WTC11 (cell line): ENCODE results near the gene BABAM2. TPM values are rescaled to one million over a fixed set of nuclear protein-coding genes. Genes with fewer than 3 reads are reported as not detected.

Experiments used
- ATAC-seq: fragments of 200-7000 bp; cut with Tn5 transposase; 2 replicates; pipeline ENCODE4 v1.10.0; 2021; ENCODE audit warnings: mild to moderate bottlenecking, moderate library complexity
- CTCF ChIA-PET: fragments of 300-600 bp; sonication (Branson Sonifier 250); formaldehyde crosslinking; loops from one replicate; lab custom pipeline; 2021; ENCODE audit warnings: antibody characterized with exemption; lab: Charles Lee
- POLR2A ChIA-PET: fragments of 350-600 bp; sonication (Branson Sonifier 250); formaldehyde crosslinking; loops from one replicate; lab custom pipeline; 2021; ENCODE audit warnings: antibody characterized with exemption; lab: Charles Lee
- DNase-seq: peaks from one replicate; pipeline ENCODE4 v3.0.0; 2021; ENCODE audit warnings: low spot score
- H3K27ac Mint-ChIP-seq: 2 replicates; pipeline ENCODE4 v1.8.0; 2021; ENCODE audit warnings: mixed read lengths
- H3K27me3 Mint-ChIP-seq: 2 replicates; pipeline ENCODE4 v1.8.0; 2021; ENCODE audit warnings: low read depth, mild to moderate bottlenecking, moderate library complexity, mixed read lengths
- H3K36me3 Mint-ChIP-seq: 2 replicates; pipeline ENCODE4 v1.8.0; 2021; ENCODE audit warnings: mixed read lengths
- H3K4me1 Mint-ChIP-seq: 2 replicates; pipeline ENCODE4 v1.8.0; 2022; ENCODE audit warnings: mixed read lengths
- H3K4me3 Mint-ChIP-seq: 2 replicates; pipeline ENCODE4 v1.8.0; 2021; ENCODE audit warnings: mild to moderate bottlenecking, moderate library complexity, mixed read lengths
- H3K9me3 Mint-ChIP-seq: 2 replicates; pipeline ENCODE4 v1.8.0; 2021; ENCODE audit warnings: mixed read lengths
- AFF4 ChIP-seq: sonication (generic); formaldehyde crosslinking; IDR thresholded peaks from 2 replicates; pipeline ENCODE4 v1.8.1; 2023; ENCODE audit warnings: mild to moderate bottlenecking, missing genetic modification reagents, borderline replicate concordance
- AR ChIP-seq: fragments of 250-450 bp; sonication (Bioruptor Pico); IDR thresholded peaks from 2 replicates; pipeline ENCODE4 v1.9.0; 2021; ENCODE audit warnings: mild to moderate bottlenecking
- ATF1 ChIP-seq: sonication (generic); formaldehyde crosslinking; IDR thresholded peaks from 2 replicates; pipeline ENCODE4 v1.8.1; 2023; ENCODE audit warnings: mild to moderate bottlenecking, moderate library complexity, missing genetic modification reagents
- ATF6 ChIP-seq: sonication (generic); formaldehyde crosslinking; IDR thresholded peaks from 2 replicates; pipeline ENCODE4 v1.8.1; 2023; ENCODE audit warnings: mild to moderate bottlenecking, missing genetic modification reagents
- CREB1 ChIP-seq: sonication (generic); formaldehyde crosslinking; IDR thresholded peaks from 2 replicates; pipeline ENCODE4 v1.8.0; 2023; ENCODE audit warnings: mild to moderate bottlenecking, missing genetic modification reagents
- EMX1 ChIP-seq: fragments of 250-450 bp; sonication (Bioruptor Pico); IDR thresholded peaks from 2 replicates; pipeline ENCODE4 v1.8.0; 2021; ENCODE audit warnings: mild to moderate bottlenecking
- ETV6 ChIP-seq: sonication (generic); formaldehyde crosslinking; IDR thresholded peaks from 2 replicates; pipeline ENCODE4 v1.8.1; 2022; ENCODE audit warnings: mild to moderate bottlenecking, missing genetic modification reagents
- GTF2I ChIP-seq: fragments of 250-450 bp; sonication (Bioruptor Pico); conservative IDR thresholded peaks from 2 replicates; pipeline ENCODE4 v1.4.0; 2021; ENCODE audit warnings: mild to moderate bottlenecking
- HMGA2 ChIP-seq: fragments of 250-450 bp; sonication (Bioruptor Pico); IDR thresholded peaks from 2 replicates; pipeline ENCODE4 v1.4.0; 2021; ENCODE audit warnings: mild to moderate bottlenecking, moderate library complexity
- HMGXB4 ChIP-seq: sonication (generic); formaldehyde crosslinking; IDR thresholded peaks from 2 replicates; pipeline ENCODE4 v1.8.1; 2023; ENCODE audit warnings: mild to moderate bottlenecking, moderate library complexity, missing genetic modification reagents
- IRF2 ChIP-seq: sonication (generic); formaldehyde crosslinking; IDR thresholded peaks from 2 replicates; pipeline ENCODE4 v1.8.0; 2022; ENCODE audit warnings: low read depth, missing genetic modification reagents, borderline replicate concordance
- JAZF1 ChIP-seq: fragments of 250-450 bp; sonication (Bioruptor Pico); IDR thresholded peaks from 2 replicates; pipeline ENCODE4 v1.9.0; 2021; ENCODE audit warnings: moderate library complexity, mild to moderate bottlenecking, inconsistent platforms
- MXD4 ChIP-seq: fragments of 250-450 bp; sonication (Bioruptor Pico); IDR thresholded peaks from 2 replicates; pipeline ENCODE4 v1.8.0; 2021; ENCODE audit warnings: mild to moderate bottlenecking, moderate library complexity, borderline replicate concordance
- MYBL2 ChIP-seq: sonication (generic); formaldehyde crosslinking; IDR thresholded peaks from 2 replicates; pipeline ENCODE4 v1.8.1; 2023; ENCODE audit warnings: mild to moderate bottlenecking, moderate library complexity, missing genetic modification reagents
- NFYB ChIP-seq: sonication (generic); formaldehyde crosslinking; conservative IDR thresholded peaks from 2 replicates; pipeline ENCODE4 v1.8.0; 2022; ENCODE audit warnings: low read depth, missing genetic modification reagents
- SMAD4 ChIP-seq: sonication (generic); formaldehyde crosslinking; IDR thresholded peaks from 2 replicates; pipeline ENCODE4 v1.8.0; 2022; ENCODE audit warnings: mild to moderate bottlenecking, missing genetic modification reagents
- USF2 ChIP-seq: sonication (generic); formaldehyde crosslinking; IDR thresholded peaks from 2 replicates; pipeline ENCODE4 v1.8.1; 2023; ENCODE audit warnings: mild to moderate bottlenecking, missing genetic modification reagents, moderate library complexity
- ZNF423 ChIP-seq: fragments of 250-450 bp; sonication (Bioruptor Pico); IDR thresholded peaks from 2 replicates; pipeline ENCODE4 v2.1.2; 2022; ENCODE audit warnings: mild to moderate bottlenecking, moderate library complexity
- total RNA-seq: library from RNA; stranded (reverse); gene quantifications from 3 replicates; pipeline ENCODE4 v1.2.3, GENCODE V29; 2021

Gene BABAM2
- total RNA-seq, 1 experiment from 2014 or later = 16.5 TPM

- TF ChIP-seq ATF6 (CRISPR knock-in tag) (no peak), ATF1 (no peak), MYBL2 (CRISPR knock-in tag) (no peak), ZNF423 (CRISPR knock-in tag) (no peak), JAZF1 (CRISPR knock-in tag) (no peak), HMGXB4 (no peak)
- TF ChIP-seq, all 79 proteins: peak for 0
These were observed 381.4 kb downstream of the BABAM2 start (continued) for GRCh38 chr2:28271919-28272250.

- CTCF ChIA-PET = no interaction called here
- Mint-ChIP-seq H3K27me3 (no peaks in the 10 kb centered on the region), H3K36me3 (no peaks in the 10 kb centered on the region), H3K4me3 (no peak overlapping the region), H3K9me3 (no peaks in the 10 kb centered on the region), H3K27ac (no peak overlapping the region), H3K4me1 (peaks cover 27% of the 10 kb centered on the region)
- DNase-seq = no peak
- TF ChIP-seq CREB1 (CRISPR knock-in tag) = no peak
- no peak for TF ChIP-seq SMAD4 (CRISPR knock-in tag)
- TF ChIP-seq EMX1 (CRISPR knock-in tag) = no peak
- no peak for TF ChIP-seq NFYB (CRISPR knock-in tag)
- POLR2A ChIA-PET = no interaction called here
- no peak for ATAC-seq
These were observed 383.2 kb downstream of the BABAM2 start for GRCh38 chr2:28273751-28274150.

- CTCF ChIA-PET = interaction anchor here (0.9 kb wide), 1 partner anchor 120 kb away, joined by 3 read pairs; no protein-coding TSS in a partner anchor
- H3K4me3 Mint-ChIP-seq = no peak overlapping the region
- H3K4me1 Mint-ChIP-seq = peaks cover 17% of the 10 kb centered on the region
- H3K36me3 Mint-ChIP-seq = no peaks in the 10 kb centered on the region
- H3K27me3 Mint-ChIP-seq = no peaks in the 10 kb centered on the region
- H3K27ac Mint-ChIP-seq = peak overlapping the region; percentile 14; the same call in 1 of the 2 replicates
- DNase-seq (peak; percentile 18), ATAC-seq (peak; percentile 49)
- H3K9me3 Mint-ChIP-seq = no peaks in the 10 kb centered on the region
- TF ChIP-seq ETV6 (CRISPR knock-in tag) (no peak), ZNF423 (CRISPR knock-in tag) (peak; percentile 32; the same call in 1 of the 2 replicates)
- POLR2A ChIA-PET = no interaction called here
These were observed 384.6 kb downstream of the BABAM2 start for GRCh38 chr2:28274911-28275685.

GRCh38 chr2:28276076-28276618 lies 385.6 kb downstream of the BABAM2 start:
- H3K9me3 Mint-ChIP-seq = no peaks in the 10 kb centered on the region
- no peak for DNase-seq
- POLR2A ChIA-PET = no interaction called here
- no peak for ATAC-seq
- peaks cover 17% of the 10 kb centered on the region for H3K4me1 Mint-ChIP-seq
- no peak overlapping the region for H3K4me3 Mint-ChIP-seq
- H3K36me3 Mint-ChIP-seq = no peaks in the 10 kb centered on the region
- no peak overlapping the region for H3K27ac Mint-ChIP-seq
- no peaks in the 10 kb centered on the region for H3K27me3 Mint-ChIP-seq
- CTCF ChIA-PET = interaction anchor here (0.7 kb wide), 1 partner anchor 134 kb away, joined by 3 read pairs; no protein-coding TSS in a partner anchor
- no peak for TF ChIP-seq AR (CRISPR knock-in tag)
- TF ChIP-seq GTF2I (CRISPR knock-in tag) = no peak
- no peak for TF ChIP-seq USF2 (CRISPR knock-in tag)
- TF ChIP-seq IRF2 = no peak
- TF ChIP-seq AFF4 = no peak
- TF ChIP-seq MXD4 (CRISPR knock-in tag) = no peak
- TF ChIP-seq HMGA2 (CRISPR knock-in tag) = no peak
